ENCODE results near the gene ACTR6. TPM values are rescaled to one million over a fixed set of nuclear protein-coding genes. Genes with fewer than 3 reads are reported as not detected.

ACTR6 gene
- total RNA-seq, 2 experiments from 2014 or later, result 21.3 to 21.8 TPM

- H3K36me3 Mint-ChIP-seq (ENCODE audit: low read depth), result no peaks in the 10 kb centered on the region
- DNase-seq (no peak), ATAC-seq (ENCODE audit: poor library complexity) (no peak)
- H3K4me1 ChIP-seq (ENCODE audit: insufficient read depth, low read length), result peaks cover 8% of the 10 kb centered on the region
- no peaks in the 10 kb centered on the region for H3K9me3 ChIP-seq (ENCODE audit: control insufficient read depth in 1 of 2, insufficient read depth in 1 of 2, low read length in 2 of 2)
- no peaks in the 10 kb centered on the region for H3K36me3 ChIP-seq (ENCODE audit: insufficient read depth, low read length)
- H3K27ac ChIP-seq (ENCODE audit: low read depth in 1 of 2, low read length in 2 of 2), result no peak overlapping the region
- no peak for TF ChIP-seq CTCF (IDR thresholded peaks at IDR 0.05)
- H3K27me3 Mint-ChIP-seq, result no peaks in the 10 kb centered on the region
- H3K9me3 Mint-ChIP-seq, result no peaks in the 10 kb centered on the region
- H3K4me3 Mint-ChIP-seq, result no peak overlapping the region
- peaks cover 7% of the 10 kb centered on the region for H3K4me1 Mint-ChIP-seq (ENCODE audit: low read depth)
- no peaks in the 10 kb centered on the region for H3K27me3 ChIP-seq (ENCODE audit: control insufficient read depth in 1 of 2, insufficient read depth in 2 of 2, low read length in 2 of 2)
- POLR2A ChIA-PET, result no interaction called here
- CTCF ChIA-PET, result no interaction called here
- no peak overlapping the region for H3K4me3 ChIP-seq (ENCODE audit: low read length)
- intact Hi-C loops (cut with DNase I, micrococcal nuclease), result loop anchor here in 1 of 2 experiments (10.0 kb wide), 1 partner anchor 396 kb away; no protein-coding TSS in a partner anchor
- H3K27ac Mint-ChIP-seq, result no peak overlapping the region
Observed at GRCh38 chr12:100158535-100158934, 42.1 kb upstream of the ACTR6 start.

- ATAC-seq (ENCODE audit: poor library complexity), result no peak
- H3K36me3 ChIP-seq (ENCODE audit: insufficient read depth, low read length), result no peaks in the 10 kb centered on the region
- no peaks in the 10 kb centered on the region for H3K27me3 ChIP-seq (ENCODE audit: control insufficient read depth in 1 of 2, insufficient read depth in 2 of 2, low read length in 2 of 2)
- POLR2A ChIA-PET, result no interaction called here
- no peak overlapping the region for H3K4me3 Mint-ChIP-seq
- H3K27ac ChIP-seq (ENCODE audit: low read depth in 1 of 2, low read length in 2 of 2), result no peak overlapping the region
- peaks cover 12% of the 10 kb centered on the region for H3K4me1 ChIP-seq (ENCODE audit: insufficient read depth, low read length)
- H3K27ac Mint-ChIP-seq, result no peak overlapping the region
- no peaks in the 10 kb centered on the region for H3K9me3 ChIP-seq (ENCODE audit: control insufficient read depth in 1 of 2, insufficient read depth in 1 of 2, low read length in 2 of 2)
- H3K4me1 Mint-ChIP-seq (ENCODE audit: low read depth), result peaks cover 15% of the 10 kb centered on the region
- H3K9me3 Mint-ChIP-seq, result no peaks in the 10 kb centered on the region
- H3K36me3 Mint-ChIP-seq (ENCODE audit: low read depth), result no peaks in the 10 kb centered on the region
- CTCF ChIA-PET, result no interaction called here
- H3K4me3 ChIP-seq (ENCODE audit: low read length), result no peak overlapping the region
- no peaks in the 10 kb centered on the region for H3K27me3 Mint-ChIP-seq
- DNase-seq, result no peak
- TF ChIP-seq CTCF (IDR thresholded peaks at IDR 0.05), result no peak
- intact Hi-C loops (cut with DNase I, micrococcal nuclease), result loop anchor here in 1 of 2 experiments (5.0 to 10.0 kb wide), 2 partner anchors 38 to 395 kb away; no protein-coding TSS in a partner anchor
Observed at GRCh38 chr12:100159391-100160104, 41.1 kb upstream of the ACTR6 start.

GRCh38 chr12:100163416-100164152 lies 37.0 kb upstream of the ACTR6 start:
- no peak for TF ChIP-seq CTCF (IDR thresholded peaks at IDR 0.05)
- ChIA-PET POLR2A (interaction anchor here (1.0 to 3.5 kb wide), 4 partner anchors 9 to 103 kb away, joined by 4 to 16 read pairs (median 5); partner anchors contain the start of genes ACTR6, DEPDC4 and SCYL2), CTCF (interaction anchor here (1.2 to 2.4 kb wide), 3 partner anchors 8 to 37 kb away, joined by 3 to 18 read pairs (median 10); partner anchors contain the start of gene ACTR6)
- H3K4me3 Mint-ChIP-seq, result peak overlapping the region; percentile 64
- peaks cover 12% of the 10 kb centered on the region for H3K4me1 Mint-ChIP-seq (ENCODE audit: low read depth)
- H3K27me3 ChIP-seq (ENCODE audit: control insufficient read depth in 1 of 2, insufficient read depth in 2 of 2, low read length in 2 of 2), result no peaks in the 10 kb centered on the region
- intact Hi-C loops (cut with DNase I, micrococcal nuclease), result loop anchor here (2.0 to 5.0 kb wide), 3 partner anchors 21 to 37 kb away; partner anchors contain the start of genes ACTR6 (in 1 of the 2) and BLTP3B (in 1 of the 2)
- H3K36me3 ChIP-seq (ENCODE audit: insufficient read depth, low read length), result no peaks in the 10 kb centered on the region
- no peaks in the 10 kb centered on the region for H3K9me3 ChIP-seq (ENCODE audit: control insufficient read depth in 1 of 2, insufficient read depth in 1 of 2, low read length in 2 of 2)
- H3K36me3 Mint-ChIP-seq (ENCODE audit: low read depth), result no peaks in the 10 kb centered on the region
- DNase-seq (peak; percentile 49 to 85 (median 64)), ATAC-seq (ENCODE audit: poor library complexity) (peak; percentile 100)
- no peak overlapping the region for H3K27ac Mint-ChIP-seq
- H3K4me1 ChIP-seq (ENCODE audit: insufficient read depth, low read length), result peaks cover 8% of the 10 kb centered on the region
- no peaks in the 10 kb centered on the region for H3K27me3 Mint-ChIP-seq
- no peaks in the 10 kb centered on the region for H3K9me3 Mint-ChIP-seq
- no peak overlapping the region for H3K27ac ChIP-seq (ENCODE audit: low read depth in 1 of 2, low read length in 2 of 2)
- no peak overlapping the region for H3K4me3 ChIP-seq (ENCODE audit: low read length)
